OCI-LY3 (cell line): Measurements from ENCODE around the gene SFXN4.

ENCODE experiments used
- H2AFZ ChIP-seq: fragments of 200-600, 300-600 bp; shearing (Covaris generic); 2 replicates; pipeline ENCODE4 v1.6.0; 2014; ENCODE audit warnings: antibody characterized with exemption, low read depth, low read length
- H3K27ac ChIP-seq: fragments of 200-600, 300-600 bp; sonication (generic); 2 replicates; pipeline ENCODE4 v1.5.1; 2014; ENCODE audit warnings: mild to moderate bottlenecking, low read length, moderate library complexity, mixed read lengths
- H3K27me3 ChIP-seq: fragments of 200-600, 300-600 bp; sonication (generic); 2 replicates; pipeline ENCODE4 v1.6.1; 2014; ENCODE audit warnings: low read depth, low read length, mixed read lengths
- H3K36me3 ChIP-seq: fragments of 200-600, 300-600 bp; sonication (generic); replicated peaks from 2 replicates; pipeline ENCODE3; 2014; ENCODE audit warnings: low read depth, low read length, mixed read lengths
- H3K4me1 ChIP-seq: fragments of 300-600, 200-600 bp; sonication (generic); 2 replicates; pipeline ENCODE4 v1.6.1; 2014; ENCODE audit warnings: low read length, mixed read lengths
- H3K4me2 ChIP-seq: fragments of 200-600, 300-600 bp; sonication (generic); 2 replicates; pipeline ENCODE4 v1.6.1; 2014; ENCODE audit warnings: low read length, mixed read lengths
- H3K4me3 ChIP-seq: fragments of 300-600, 200-600 bp; sonication (generic); 2 replicates; pipeline ENCODE4 v1.5.1; 2014; ENCODE audit warnings: antibody characterized with exemption, mild to moderate bottlenecking, low read length, moderate library complexity
- H3K79me2 ChIP-seq: fragments of 300-600, 200-600 bp; shearing (Covaris generic); 2 replicates; pipeline ENCODE4 v1.6.1; 2014; ENCODE audit warnings: mild to moderate bottlenecking, low read length, mixed read lengths
- H3K9ac ChIP-seq: fragments of 300-600, 200-600 bp; shearing (Covaris generic); 2 replicates; pipeline ENCODE4 v1.6.0; 2014; ENCODE audit warnings: mild to moderate bottlenecking, low read length, moderate library complexity
- H3K9me3 ChIP-seq: fragments of 200-600, 300-600 bp; shearing (Covaris generic); 2 replicates; pipeline ENCODE4 v1.6.1; 2014; ENCODE audit warnings: low read length, mixed read lengths; ENCODE audit not compliant: insufficient read depth
- H4K20me1 ChIP-seq: fragments of 200-600, 300-600 bp; sonication (generic); 2 replicates; pipeline ENCODE4 v1.6.1; 2016; ENCODE audit warnings: low read length, mixed read lengths; ENCODE audit not compliant: insufficient read depth
- EZH2phosphoT487 ChIP-seq: fragments of 200-600 bp; shearing (Covaris generic); IDR thresholded peaks from 2 replicates; pipeline ENCODE4 v1.6.1; 2018; ENCODE audit warnings: antibody characterized with exemption, mixed run types, low read depth
- TF ChIP-seq, protein P1 (sequence below): fragments of 200-600, 300-600 bp; sonication (generic); IDR thresholded peaks from 2 replicates; pipeline ENCODE4 v1.5.1; 2014; ENCODE audit warnings: antibody characterized with exemption, low read length, low read depth

SFXN4 gene

GRCh38 chr10:119120413-119120867, 45.1 kb downstream of the SFXN4 start:
- Histone ChIP-seq H2AFZ (no peak overlapping the region), H3K4me2 (no peak overlapping the region), H3K27me3 (no peaks in the 10 kb centered on the region), H3K9ac (no peak overlapping the region), H3K9me3 (no peaks in the 10 kb centered on the region), H3K36me3 (no peaks in the 10 kb centered on the region), H4K20me1 (no peaks in the 10 kb centered on the region), H3K79me2 (no peaks in the 10 kb centered on the region), H3K27ac (no peak overlapping the region), H3K4me1 (no peaks in the 10 kb centered on the region), H3K4me3 (no peak overlapping the region)
- TF ChIP-seq, protein P1, sequence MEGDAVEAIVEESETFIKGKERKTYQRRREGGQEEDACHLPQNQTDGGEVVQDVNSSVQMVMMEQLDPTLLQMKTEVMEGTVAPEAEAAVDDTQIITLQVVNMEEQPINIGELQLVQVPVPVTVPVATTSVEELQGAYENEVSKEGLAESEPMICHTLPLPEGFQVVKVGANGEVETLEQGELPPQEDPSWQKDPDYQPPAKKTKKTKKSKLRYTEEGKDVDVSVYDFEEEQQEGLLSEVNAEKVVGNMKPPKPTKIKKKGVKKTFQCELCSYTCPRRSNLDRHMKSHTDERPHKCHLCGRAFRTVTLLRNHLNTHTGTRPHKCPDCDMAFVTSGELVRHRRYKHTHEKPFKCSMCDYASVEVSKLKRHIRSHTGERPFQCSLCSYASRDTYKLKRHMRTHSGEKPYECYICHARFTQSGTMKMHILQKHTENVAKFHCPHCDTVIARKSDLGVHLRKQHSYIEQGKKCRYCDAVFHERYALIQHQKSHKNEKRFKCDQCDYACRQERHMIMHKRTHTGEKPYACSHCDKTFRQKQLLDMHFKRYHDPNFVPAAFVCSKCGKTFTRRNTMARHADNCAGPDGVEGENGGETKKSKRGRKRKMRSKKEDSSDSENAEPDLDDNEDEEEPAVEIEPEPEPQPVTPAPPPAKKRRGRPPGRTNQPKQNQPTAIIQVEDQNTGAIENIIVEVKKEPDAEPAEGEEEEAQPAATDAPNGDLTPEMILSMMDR: no peak
- no peak for TF ChIP-seq EZH2phosphoT487

DNA sequence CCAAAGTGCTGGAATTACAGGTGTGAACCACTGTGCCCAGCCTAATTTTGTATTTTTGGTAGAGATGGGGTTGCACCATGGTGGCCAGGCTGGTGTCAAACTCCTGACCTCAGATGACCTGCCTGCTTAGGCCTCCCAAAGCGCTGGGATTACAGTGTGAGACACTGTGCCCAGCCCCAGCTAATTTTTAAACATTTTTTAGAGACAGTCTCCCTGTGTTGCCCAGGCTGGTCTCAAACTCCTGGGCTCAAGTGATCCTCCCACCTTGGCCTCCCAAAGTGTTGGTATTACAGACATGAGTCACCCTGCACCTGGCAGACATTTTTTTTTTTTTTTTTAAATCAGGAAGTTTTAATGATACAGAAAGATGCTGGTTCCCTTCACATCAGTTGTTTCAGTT, 46.1 kb downstream of the SFXN4 start:
- no peak overlapping the region for H3K4me2 ChIP-seq
- no peak for TF ChIP-seq EZH2phosphoT487
- TF ChIP-seq, protein P1: no peak
- no peaks in the 10 kb centered on the region for H4K20me1 ChIP-seq
- H2AFZ ChIP-seq: no peak overlapping the region
- no peak overlapping the region for H3K4me3 ChIP-seq
- no peaks in the 10 kb centered on the region for H3K4me1 ChIP-seq
- H3K27me3 ChIP-seq: no peaks in the 10 kb centered on the region
- H3K79me2 ChIP-seq: no peaks in the 10 kb centered on the region
- no peak overlapping the region for H3K27ac ChIP-seq
- H3K9ac ChIP-seq: no peak overlapping the region
- H3K9me3 ChIP-seq: no peaks in the 10 kb centered on the region
- no peaks in the 10 kb centered on the region for H3K36me3 ChIP-seq

DNA sequence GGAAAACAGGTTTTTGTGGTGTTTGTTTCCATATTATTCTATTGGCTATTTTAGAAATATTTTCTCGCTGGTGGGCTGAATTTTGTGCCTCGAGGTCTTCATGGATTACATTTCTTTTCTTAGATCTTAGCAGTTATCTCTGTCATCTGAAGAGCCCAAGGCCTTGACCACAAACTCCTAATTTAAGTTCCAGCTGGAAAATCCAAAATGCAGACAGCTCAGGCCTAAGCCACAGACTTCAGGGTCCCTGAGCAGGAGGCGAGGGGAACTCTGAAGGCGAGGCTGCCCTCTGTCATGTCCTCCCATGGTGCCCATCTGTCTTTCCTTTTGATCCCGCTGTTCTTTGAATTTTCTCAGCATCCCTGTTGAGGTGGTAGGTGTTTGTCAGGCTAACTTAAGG, 47.3 kb downstream of the SFXN4 start:
- Histone ChIP-seq H3K4me1 (no peaks in the 10 kb centered on the region), H3K9me3 (no peaks in the 10 kb centered on the region), H3K9ac (no peak overlapping the region), H3K4me2 (no peak overlapping the region), H3K27ac (no peak overlapping the region), H3K36me3 (no peaks in the 10 kb centered on the region), H3K27me3 (no peaks in the 10 kb centered on the region), H2AFZ (no peak overlapping the region), H4K20me1 (no peaks in the 10 kb centered on the region), H3K79me2 (no peaks in the 10 kb centered on the region), H3K4me3 (no peak overlapping the region)
- no peak for TF ChIP-seq EZH2phosphoT487
- TF ChIP-seq, protein P1: no peak

DNA sequence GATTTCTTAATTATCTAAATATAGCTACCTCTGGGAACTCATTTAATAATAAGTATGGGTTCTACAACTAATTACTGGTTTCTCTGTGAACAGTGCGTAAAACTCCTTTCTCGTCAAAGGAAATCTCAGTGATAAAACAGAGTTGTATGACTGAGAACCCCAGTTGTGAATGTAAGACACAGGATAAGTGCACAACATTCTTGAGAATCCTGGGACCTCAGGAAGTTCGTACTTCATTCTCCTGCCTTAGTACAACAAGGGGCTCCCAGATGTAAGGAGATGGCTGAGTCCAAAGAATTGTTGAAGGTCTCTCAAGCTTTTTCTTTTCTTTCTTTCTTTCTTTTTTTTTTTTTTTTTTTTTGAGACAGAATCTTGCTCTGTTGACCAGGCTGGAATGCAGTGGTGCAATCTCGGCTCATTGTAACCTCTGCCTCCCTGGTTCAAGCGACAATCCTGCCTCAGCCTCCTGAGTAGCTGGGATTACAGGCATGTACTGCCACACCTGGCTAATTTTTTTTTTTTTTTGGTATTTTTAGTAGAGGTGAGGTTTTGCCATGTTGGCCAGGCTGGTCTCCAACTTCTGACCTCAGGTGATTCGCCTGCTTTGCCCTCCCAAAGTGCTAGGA, 49.1 kb downstream of the SFXN4 start:
- TF ChIP-seq, protein P1: no peak
- TF ChIP-seq EZH2phosphoT487: no peak
- no peaks in the 10 kb centered on the region for H3K4me1 ChIP-seq
- no peak overlapping the region for H3K4me3 ChIP-seq
- no peak overlapping the region for H3K9ac ChIP-seq
- H4K20me1 ChIP-seq: no peaks in the 10 kb centered on the region
- no peaks in the 10 kb centered on the region for H3K79me2 ChIP-seq
- H2AFZ ChIP-seq: no peak overlapping the region
- no peaks in the 10 kb centered on the region for H3K9me3 ChIP-seq
- no peak overlapping the region for H3K4me2 ChIP-seq
- H3K36me3 ChIP-seq: no peaks in the 10 kb centered on the region
- H3K27ac ChIP-seq: no peak overlapping the region
- H3K27me3 ChIP-seq: no peaks in the 10 kb centered on the region
